Gastrocnemius medialis (tissue), 4 donors: ENCODE data around the gene MSH4.

Experiments
- POLR2A ChIP-seq, 2 donors: fragments of 450-650 bp; IDR thresholded peaks; one replicate each; pipeline ENCODE4 v1.6.1; 2017; ENCODE audit warnings: antibody characterized with exemption in 2 of 2, mild to moderate bottlenecking in 2 of 2, moderate library complexity in 2 of 2
- TF ChIP-seq, protein P1 (sequence below), 5 experiments: fragments of 450-650 bp in 3 of 5; fragments of 200-600 bp in 2 of 5; sonication (generic) in 2 of 5; IDR thresholded peaks in 4 of 5; conservative IDR thresholded peaks in 1 of 5; 1 replicate in 4 of 5; 2 replicates in 1 of 5; pipeline ENCODE4 v1.5.1; 2016 to 2019; ENCODE audit warnings: antibody characterized with exemption in 5 of 5, mild to moderate bottlenecking in 3 of 5, moderate library complexity in 3 of 5

DNA sequence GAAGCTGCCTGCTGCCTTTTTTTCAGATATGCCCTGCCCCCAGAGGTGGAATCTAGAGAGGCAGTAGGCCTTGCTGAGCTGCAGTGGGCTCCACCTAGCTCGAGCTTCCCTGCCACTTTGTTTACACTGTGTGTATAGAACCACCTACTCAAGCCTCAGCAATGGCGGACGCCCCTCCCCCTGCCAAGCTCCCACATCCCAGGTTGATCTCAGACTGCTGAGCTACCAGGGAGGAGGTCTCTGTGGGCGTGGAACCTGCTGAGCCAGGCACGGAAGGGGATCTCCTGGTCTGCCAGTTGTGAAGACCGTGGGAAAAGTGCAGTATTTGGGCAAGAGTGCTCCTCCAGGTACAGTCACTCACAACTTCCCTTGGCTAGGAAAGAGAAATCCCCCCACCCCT is 65.1 kb downstream of the MSH4 start:
- TF ChIP-seq, protein P1, sequence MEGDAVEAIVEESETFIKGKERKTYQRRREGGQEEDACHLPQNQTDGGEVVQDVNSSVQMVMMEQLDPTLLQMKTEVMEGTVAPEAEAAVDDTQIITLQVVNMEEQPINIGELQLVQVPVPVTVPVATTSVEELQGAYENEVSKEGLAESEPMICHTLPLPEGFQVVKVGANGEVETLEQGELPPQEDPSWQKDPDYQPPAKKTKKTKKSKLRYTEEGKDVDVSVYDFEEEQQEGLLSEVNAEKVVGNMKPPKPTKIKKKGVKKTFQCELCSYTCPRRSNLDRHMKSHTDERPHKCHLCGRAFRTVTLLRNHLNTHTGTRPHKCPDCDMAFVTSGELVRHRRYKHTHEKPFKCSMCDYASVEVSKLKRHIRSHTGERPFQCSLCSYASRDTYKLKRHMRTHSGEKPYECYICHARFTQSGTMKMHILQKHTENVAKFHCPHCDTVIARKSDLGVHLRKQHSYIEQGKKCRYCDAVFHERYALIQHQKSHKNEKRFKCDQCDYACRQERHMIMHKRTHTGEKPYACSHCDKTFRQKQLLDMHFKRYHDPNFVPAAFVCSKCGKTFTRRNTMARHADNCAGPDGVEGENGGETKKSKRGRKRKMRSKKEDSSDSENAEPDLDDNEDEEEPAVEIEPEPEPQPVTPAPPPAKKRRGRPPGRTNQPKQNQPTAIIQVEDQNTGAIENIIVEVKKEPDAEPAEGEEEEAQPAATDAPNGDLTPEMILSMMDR (IDR thresholded peaks at IDR 0.05 in 4 of 5, conservative IDR thresholded peaks at IDR 0.05 in 1 of 5): no peak
- TF ChIP-seq POLR2A (IDR thresholded peaks at IDR 0.05): no peak
